Measurements from ENCODE around the gene PCSK5. TPM values are rescaled to one million over a fixed set of nuclear protein-coding genes. Genes with fewer than 3 reads are reported as not detected.

Gene PCSK5
- total RNA-seq, 1 experiment from 2014 or later = 6.9 TPM

DNA sequence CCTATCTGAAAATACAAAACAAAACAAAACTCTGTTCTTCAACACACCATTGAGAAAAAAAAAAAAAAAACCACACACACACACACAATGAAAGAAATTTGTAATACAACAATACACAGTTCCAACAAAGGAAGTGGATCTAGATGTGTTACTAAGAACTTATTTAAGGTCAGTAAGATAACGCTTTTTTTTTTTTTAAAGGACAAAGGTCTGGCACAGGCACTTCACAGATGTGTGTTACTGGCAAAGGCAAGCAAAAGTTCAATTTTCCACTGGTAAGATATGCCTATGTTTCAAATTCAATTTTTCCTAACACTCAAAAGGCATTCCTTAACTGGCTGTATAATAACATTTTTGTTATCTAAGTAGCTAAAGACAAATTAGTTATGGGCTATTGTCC lies 500.2 kb downstream of the PCSK5 start:
- no peak for ATAC-seq
- Histone ChIP-seq H4K20me1 (ENCODE audit: insufficient read depth) (no peaks in the 10 kb centered on the region), H3K36me3 (ENCODE audit: control insufficient read depth in 1 of 2, insufficient read depth in 2 of 2, low read length in 2 of 2) (peaks cover 7 to 22% of the 10 kb centered on the region in 2 experiments; a peak in 3 of 4 replicates), H3K9ac (ENCODE audit: low read length) (no peak overlapping the region), H3K4me3 (replicated peaks in 1 of 2; ENCODE audit: low read depth in 1 of 2, low read length in 2 of 2) (no peak overlapping the region), H3K4me1 (ENCODE audit: control insufficient read depth in 1 of 2, insufficient read depth in 2 of 2, low read length in 2 of 2) (peaks cover 0 to 12% of the 10 kb centered on the region in 2 experiments; a peak in 3 of 4 replicates), H3K79me2 (ENCODE audit: insufficient read depth, low read length) (peaks cover 35% of the 10 kb centered on the region), H3K27me3 (ENCODE audit: insufficient read depth, low read length) (no peaks in the 10 kb centered on the region), H3K9me2 (ENCODE audit: insufficient read depth) (no peaks in the 10 kb centered on the region), H3K27ac (ENCODE audit: low read depth, low read length) (no peak overlapping the region), H2AFZ (ENCODE audit: low read depth, low read length, poor library complexity, severe bottlenecking) (no peak overlapping the region), H3K4me2 (ENCODE audit: low read length) (no peak overlapping the region), H3K9me3 (ENCODE audit: control insufficient read depth in 1 of 2, insufficient read depth in 1 of 2, low read depth in 1 of 2, low read length in 2 of 2) (no peaks in the 10 kb centered on the region; a peak in 1 of 4 replicates)
- TF ChIP-seq FOSL1 (IDR thresholded peaks at IDR 0.05; ENCODE audit: low read depth) (no peak), SRF (IDR thresholded peaks at IDR 0.05; ENCODE audit: low read depth) (no peak), ZNF274 (IDR thresholded peaks at IDR 0.05; ENCODE audit: low read depth, low read length) (no peak), TCF7L2 (IDR thresholded peaks at IDR 0.05; ENCODE audit: borderline replicate concordance, extremely low read depth, insufficient read depth, insufficient read length) (no peak), POLR2A (IDR thresholded peaks at IDR 0.05; ENCODE audit: borderline replicate concordance, extremely low read depth, insufficient read depth, insufficient read length) (no peak), ZFX (IDR thresholded peaks at IDR 0.05) (no peak), POLR2AphosphoS5 (IDR thresholded peaks at IDR 0.05; ENCODE audit: low read depth, low read length) (no peak), JUND (IDR thresholded peaks at IDR 0.05) (no peak), RAD21 (IDR thresholded peaks at IDR 0.05; ENCODE audit: low read depth) (no peak), EGR1 (IDR thresholded peaks at IDR 0.05; ENCODE audit: low read depth) (no peak), ELF1 (IDR thresholded peaks at IDR 0.05; ENCODE audit: borderline replicate concordance, low read depth) (no peak), YY1 (IDR thresholded peaks at IDR 0.05; ENCODE audit: extremely low read depth, insufficient replicate concordance, low read depth, low read length) (no peak)
- TF ChIP-seq, protein P1, sequence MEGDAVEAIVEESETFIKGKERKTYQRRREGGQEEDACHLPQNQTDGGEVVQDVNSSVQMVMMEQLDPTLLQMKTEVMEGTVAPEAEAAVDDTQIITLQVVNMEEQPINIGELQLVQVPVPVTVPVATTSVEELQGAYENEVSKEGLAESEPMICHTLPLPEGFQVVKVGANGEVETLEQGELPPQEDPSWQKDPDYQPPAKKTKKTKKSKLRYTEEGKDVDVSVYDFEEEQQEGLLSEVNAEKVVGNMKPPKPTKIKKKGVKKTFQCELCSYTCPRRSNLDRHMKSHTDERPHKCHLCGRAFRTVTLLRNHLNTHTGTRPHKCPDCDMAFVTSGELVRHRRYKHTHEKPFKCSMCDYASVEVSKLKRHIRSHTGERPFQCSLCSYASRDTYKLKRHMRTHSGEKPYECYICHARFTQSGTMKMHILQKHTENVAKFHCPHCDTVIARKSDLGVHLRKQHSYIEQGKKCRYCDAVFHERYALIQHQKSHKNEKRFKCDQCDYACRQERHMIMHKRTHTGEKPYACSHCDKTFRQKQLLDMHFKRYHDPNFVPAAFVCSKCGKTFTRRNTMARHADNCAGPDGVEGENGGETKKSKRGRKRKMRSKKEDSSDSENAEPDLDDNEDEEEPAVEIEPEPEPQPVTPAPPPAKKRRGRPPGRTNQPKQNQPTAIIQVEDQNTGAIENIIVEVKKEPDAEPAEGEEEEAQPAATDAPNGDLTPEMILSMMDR (IDR thresholded peaks at IDR 0.05 in 2 of 3, conservative IDR thresholded peaks at IDR 0.05 in 1 of 3; ENCODE audit: borderline replicate concordance in 1 of 3, insufficient read depth in 1 of 3, low read depth in 2 of 3, low read length in 2 of 3) = no peak
- TF ChIP-seq, protein P2, sequence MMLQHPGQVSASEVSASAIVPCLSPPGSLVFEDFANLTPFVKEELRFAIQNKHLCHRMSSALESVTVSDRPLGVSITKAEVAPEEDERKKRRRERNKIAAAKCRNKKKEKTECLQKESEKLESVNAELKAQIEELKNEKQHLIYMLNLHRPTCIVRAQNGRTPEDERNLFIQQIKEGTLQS (IDR thresholded peaks at IDR 0.05) = no peak
- DNase-seq (ENCODE audit: low read depth, low spot score) = no peak
- ChIA-PET POLR2A (no interaction called here), RAD21 (ENCODE audit: low non-redundant PET in 1 of 2, low total read pairs in 2 of 2, uncharacterized antibody in 2 of 2, unreplicated experiment in 2 of 2) (no interaction called here), CTCF (no interaction called here)
- BruUV-seq (replicated peaks) = no TSS peak
- intact Hi-C loops (cut with micrococcal nuclease) = loop anchor here (5.0 kb wide), 1 partner anchor 67 kb away; the partner anchor contains the start of gene GCNT1
